Stimulated activated CD8-positive, alpha-beta memory T cell treated with anti-CD3 and anti-CD28 coated beads, Interleukin-7, amount 100 ng/mL, for 1 hour (primary cell): ENCODE results near the gene GJA3.

Source experiments
- DNase-seq, 2 donors: peaks; one replicate each; pipeline ENCODE4 v3.0.0-alpha.2; 2020; ENCODE audit warnings: low read depth in 2 of 2

The GJA3 gene

DNA sequence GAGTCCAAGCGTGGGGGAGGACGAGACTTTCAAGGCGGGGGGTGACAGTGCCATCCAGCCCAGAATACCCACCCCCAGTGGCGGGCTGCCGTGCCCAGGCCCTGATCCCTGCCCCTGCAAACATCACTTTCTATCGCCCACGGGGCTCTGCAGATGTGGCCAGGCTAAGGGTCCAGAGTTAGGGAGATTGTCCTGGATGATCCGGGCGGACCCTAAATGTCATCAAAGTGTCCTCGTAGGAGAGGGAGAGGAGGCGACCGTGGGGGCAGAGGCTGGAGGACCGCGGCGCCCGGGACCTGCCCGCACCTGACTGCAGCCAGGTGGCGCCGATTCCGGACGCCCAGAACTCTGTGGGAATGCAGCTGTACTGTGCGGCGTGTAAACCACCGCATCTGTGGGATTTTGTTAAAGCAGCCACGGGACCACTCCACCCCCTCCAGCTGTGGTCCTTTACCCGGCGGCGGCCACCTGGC, 32.4 kb downstream of the GJA3 start:
- DNase-seq: no peak

DNA sequence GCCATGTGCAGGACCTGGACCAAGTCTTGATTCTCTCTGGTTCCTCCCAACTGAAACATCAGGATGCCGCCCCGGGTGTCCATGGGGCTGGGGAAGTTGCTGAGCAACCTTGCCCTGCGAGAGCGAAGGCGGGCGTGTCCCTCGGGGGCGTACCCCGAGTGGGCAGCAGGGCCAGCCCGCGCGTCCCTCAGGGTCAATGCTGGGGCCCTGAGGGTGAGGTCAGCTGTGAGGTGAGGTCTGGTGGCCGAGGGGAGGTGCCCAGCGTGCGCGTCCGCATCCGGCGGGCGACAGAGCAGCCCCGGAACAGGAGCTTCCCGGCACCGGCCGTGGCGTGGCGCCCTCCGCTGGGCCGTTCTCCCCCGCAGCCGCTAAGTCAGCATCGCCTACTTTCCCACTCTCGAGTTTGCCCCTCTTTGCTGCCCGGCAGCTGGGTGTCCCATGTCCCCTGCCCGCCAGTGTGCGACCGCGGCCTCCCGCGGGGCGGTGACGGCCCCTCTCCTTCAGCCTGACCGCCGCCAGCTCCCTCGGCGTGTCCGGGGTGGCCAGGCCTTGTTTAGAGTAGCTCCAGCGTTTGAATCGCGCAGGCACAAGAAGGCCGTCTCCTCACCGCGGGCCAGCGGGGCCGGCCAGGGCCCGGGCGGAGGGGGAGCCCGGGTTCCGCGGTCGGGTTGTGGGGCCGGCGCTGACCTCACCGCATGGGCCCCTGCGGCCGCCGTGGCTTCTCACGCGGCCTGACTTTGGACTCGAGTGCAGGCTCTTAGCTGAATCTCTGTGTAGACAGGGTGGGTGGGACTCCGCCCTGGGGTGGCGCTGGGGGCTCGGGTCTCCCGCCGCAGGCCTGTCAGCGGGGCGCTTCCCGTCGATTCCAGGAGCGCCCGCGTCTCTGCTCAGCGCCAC, 33.0 kb downstream of the GJA3 start:
- DNase-seq: no peak

DNA sequence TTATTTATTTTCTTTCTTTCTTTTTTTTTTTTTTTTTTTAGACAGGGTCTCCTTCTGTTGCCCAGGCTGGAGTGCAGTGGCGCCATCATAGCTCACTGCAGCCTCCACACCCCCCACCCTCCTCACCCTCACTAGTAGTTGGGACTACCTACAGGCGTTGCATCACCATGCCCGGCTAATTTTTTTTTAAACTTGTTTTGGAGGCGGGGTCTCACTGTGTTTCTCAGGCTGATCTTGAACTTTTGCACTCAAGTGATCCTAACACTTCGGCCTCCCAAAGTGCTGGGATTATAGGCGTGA, 33.6 kb downstream of the GJA3 start:
- no peak for DNase-seq

DNA sequence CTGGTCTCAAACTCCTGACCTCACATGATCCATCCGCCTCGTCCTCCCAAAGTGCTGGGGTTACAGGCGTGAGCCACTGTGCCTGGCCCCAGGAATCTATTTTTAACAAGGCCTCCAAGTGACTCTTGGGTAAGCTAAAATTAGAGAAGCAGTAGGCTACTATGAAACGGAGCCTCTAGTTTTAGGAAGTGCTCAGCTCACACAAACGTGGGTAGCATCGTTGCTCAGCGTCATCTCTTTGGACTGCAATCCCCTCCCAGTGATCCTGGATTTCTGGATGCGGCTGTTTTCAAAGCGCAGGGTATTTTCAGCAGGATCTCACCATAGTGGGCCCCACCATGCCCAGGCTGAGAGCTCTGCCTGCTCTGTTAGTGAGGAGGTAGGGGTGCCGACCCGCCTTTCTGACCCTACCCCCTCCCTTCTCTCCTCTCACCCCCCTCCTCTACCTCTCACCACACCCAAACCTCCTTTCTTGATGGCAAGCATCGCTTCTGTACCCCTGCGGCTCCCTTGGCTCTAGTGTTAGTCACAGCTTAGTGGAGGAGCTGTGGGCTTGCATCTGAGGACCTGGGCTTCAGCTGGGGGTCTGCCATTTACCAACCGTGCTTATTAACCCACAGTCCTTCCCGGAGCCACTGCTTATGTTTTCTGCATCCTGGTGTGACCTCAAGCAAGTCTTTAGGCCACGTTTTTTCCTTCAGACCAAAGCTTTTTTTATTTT, 34.2 kb downstream of the GJA3 start:
- DNase-seq: no peak

- DNase-seq: no peak
Measured at GRCh38 chr13:20125783-20126165, 35.1 kb downstream of the GJA3 start.

- DNase-seq: no peak
Measured at GRCh38 chr13:20125129-20125782, 35.6 kb downstream of the GJA3 start.

DNA sequence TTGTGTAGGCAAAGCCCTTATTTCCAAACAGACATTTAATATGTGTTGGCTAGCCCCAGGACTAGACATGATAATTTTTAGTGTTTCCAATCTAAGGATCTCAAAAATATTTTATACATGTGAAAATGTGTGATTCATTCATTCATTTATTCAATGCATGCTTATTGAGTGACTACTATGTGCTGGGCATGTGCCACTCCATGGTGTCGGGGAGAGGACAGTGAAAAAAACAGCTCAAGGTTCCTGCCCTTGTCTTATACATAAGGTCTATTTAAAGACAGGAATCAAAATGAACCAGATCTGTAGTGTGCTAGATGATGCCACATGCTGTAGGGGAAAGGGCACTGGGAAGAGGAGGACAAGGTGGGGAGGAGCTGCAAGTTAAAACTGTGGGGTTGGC, 36.5 kb downstream of the GJA3 start:
- no peak for DNase-seq

GRCh38 chr13:20121159-20121525, 39.7 kb downstream of the GJA3 start:
- no peak for DNase-seq

DNA sequence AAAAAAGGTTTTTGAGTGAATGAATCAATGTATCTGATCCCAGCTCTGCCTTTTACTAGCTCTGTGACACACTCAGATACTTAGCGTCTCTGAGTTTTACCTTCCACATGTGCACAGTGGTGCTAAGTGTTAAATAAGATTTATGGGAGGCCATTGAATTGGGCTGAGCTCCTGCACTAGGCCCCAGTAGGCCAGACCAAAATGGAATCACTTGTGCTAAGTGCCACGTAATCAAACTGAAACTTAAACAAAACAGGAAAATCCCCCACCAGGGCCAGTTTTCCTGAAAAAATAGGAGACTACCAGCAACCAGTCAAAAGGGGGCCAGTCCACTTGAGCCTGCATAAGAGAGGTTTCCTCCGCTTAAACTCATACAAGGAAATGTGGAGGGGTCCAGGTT, 40.9 kb downstream of the GJA3 start:
- DNase-seq: no peak

DNA sequence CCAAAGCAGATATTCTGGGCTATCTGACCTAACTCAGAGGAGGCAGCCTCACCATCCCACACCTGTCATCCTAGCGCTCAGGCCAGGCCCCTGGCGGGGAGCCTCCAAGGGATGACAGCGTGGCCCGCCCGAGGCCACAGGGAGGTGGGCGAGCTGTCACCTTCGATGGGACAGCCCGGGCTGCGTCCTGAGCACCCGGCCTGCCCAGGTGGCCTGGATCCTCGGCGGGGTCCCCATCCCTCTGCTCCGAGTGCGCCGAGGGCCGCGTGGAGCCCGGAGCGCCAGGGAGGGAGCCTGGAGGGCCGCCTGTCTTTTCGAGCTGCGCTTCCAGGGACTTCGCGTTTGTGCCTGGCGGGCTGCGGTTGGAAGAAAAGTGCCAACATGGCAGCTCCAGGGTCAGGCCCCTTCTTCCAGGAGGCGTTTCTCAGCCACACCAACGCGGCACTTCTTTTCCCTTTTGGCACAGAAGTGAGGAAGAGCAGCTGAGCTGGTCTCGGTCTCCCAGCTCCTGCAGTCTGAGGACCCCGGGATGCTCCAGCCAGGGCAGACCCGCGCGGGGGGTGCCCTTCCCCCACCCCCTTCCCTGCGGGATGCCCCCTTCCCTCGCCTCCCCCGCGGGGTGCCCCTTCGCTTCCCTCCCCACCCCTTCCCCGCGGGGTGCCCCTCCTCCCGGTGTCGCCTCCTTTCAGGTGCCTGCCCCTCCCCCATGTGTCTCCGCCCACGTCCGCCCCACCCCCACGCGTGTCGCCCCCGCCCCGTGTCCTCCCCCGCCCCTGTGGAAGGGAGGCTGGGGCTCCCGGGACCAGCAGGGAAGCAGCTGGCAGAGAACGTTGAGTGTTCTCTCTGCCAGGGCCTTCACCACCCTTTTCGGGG, 42.3 kb downstream of the GJA3 start:
- DNase-seq: peak in 1 of 2 donors; percentile 29

- DNase-seq: no peak
Measured at GRCh38 chr13:20116213-20116612, 44.6 kb downstream of the GJA3 start.

GRCh38 chr13:20114066-20114610, 46.7 kb downstream of the GJA3 start:
- no peak for DNase-seq

DNA sequence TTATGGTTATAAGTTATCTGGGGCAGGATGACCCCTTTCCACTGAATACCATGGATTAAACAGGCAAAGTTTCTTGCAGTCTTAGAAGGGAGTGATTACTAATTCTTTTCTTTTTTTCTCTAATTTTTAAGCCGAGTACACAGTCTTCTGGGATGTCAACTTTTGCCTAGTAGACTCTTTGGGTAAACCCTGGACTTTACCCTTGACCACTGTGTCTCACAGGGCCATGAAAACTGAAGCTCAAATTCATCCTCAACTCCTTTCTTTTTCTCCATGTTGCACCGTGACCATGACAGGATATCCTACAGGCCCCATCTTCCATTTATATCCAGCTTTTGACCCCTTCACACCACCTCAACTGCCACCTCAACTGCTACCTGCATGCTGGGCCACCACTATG, 51.8 kb downstream of the GJA3 start:
- DNase-seq: no peak

DNA sequence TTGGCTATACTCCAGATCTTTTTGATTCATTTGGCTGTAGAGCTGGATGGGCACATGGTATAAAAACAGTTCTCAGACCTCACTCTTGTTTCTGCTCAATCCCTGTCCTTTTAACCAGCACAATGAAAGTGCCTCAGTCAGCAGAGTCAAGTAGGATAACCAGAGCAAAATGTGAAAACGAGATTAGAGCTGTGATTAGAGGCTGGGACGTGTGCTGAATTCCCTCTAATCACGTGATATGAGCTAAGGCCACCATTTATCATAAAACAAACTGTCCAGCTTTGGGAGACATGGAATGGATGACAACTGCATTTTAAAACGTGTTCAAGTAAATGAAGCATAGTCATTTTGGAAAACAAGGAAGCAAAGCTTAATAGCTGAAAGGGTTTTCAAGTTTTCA, 54.1 kb downstream of the GJA3 start:
- no peak for DNase-seq

GRCh38 chr13:20105161-20105689, 55.6 kb downstream of the GJA3 start:
- DNase-seq: no peak

- DNase-seq: no peak
Measured at GRCh38 chr13:20102525-20103180, 58.2 kb downstream of the GJA3 start.

DNA sequence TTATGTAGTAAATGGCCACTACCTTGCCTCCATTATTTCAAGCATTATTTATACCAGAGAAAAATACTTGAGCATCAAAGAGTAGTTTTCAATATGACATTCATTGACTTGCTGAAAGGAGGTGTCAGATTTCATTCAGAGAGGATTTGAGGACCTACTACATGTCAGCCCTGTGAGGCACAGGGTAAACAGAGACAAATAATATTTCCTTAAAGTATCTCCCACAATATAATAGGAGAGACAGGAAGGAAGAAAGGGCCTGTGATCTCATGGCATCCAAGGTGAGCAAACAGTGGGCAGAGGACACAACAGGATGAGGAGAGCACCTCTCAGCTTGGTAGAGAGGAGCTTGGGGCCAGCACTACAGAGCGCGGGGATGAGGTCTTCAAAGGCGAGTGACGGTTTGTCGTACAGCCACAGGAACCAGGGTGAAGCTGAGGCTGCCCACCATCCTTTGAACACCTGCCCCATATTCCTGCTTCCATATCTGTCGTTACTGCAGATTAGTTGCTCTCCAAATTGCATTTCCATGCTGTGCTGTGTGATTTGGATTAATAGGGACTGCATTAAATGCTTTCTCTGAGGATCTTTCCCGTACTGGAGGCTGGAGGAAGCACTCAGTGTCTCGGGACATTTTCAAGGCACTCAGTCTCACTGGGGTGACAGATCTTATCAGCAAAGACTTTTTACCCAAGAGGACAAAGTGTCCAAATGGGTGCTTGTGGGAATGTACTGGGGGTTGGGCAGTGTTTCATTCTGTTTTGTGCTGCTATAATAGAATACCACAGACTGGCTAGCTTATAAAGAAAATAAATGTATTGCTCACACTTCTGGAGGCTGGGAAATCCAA, 59.2 kb downstream of the GJA3 start:
- DNase-seq: no peak

GRCh38 chr13:20099319-20099718, 61.5 kb downstream of the GJA3 start:
- no peak for DNase-seq

GRCh38 chr13:20093951-20094350, 66.9 kb downstream of the GJA3 start:
- DNase-seq: no peak

GRCh38 chr13:20090349-20090748, 70.5 kb downstream of the GJA3 start:
- DNase-seq: no peak
